Esophagus squamous epithelium (tissue), 4 donors: ENCODE data around the gene ITGA11.

ENCODE experiments used
- CTCF ChIP-seq, 6 experiments: fragments of 450-650 bp in 4 of 6; fragments of 200-600 bp in 2 of 6; sonication (generic) in 2 of 6; IDR thresholded peaks; one replicate each; pipeline ENCODE4 v1.5.1; 2016 to 2019; ENCODE audit warnings: antibody characterized with exemption in 6 of 6, mild to moderate bottlenecking in 4 of 6, moderate library complexity in 4 of 6
- POLR2A ChIP-seq, 4 donors: fragments of 450-650 bp; IDR thresholded peaks; one replicate each; pipeline ENCODE4 v1.6.1; 2017; ENCODE audit warnings: antibody characterized with exemption in 4 of 4, mild to moderate bottlenecking in 4 of 4, moderate library complexity in 3 of 4

GRCh38 chr15:68295014-68295805 is 136.8 kb downstream of the ITGA11 start:
- TF ChIP-seq CTCF (IDR thresholded peaks at IDR 0.05) (no peak), POLR2A (IDR thresholded peaks at IDR 0.05) (no peak)
